ENCODE data around the gene MFAP1.

DNA sequence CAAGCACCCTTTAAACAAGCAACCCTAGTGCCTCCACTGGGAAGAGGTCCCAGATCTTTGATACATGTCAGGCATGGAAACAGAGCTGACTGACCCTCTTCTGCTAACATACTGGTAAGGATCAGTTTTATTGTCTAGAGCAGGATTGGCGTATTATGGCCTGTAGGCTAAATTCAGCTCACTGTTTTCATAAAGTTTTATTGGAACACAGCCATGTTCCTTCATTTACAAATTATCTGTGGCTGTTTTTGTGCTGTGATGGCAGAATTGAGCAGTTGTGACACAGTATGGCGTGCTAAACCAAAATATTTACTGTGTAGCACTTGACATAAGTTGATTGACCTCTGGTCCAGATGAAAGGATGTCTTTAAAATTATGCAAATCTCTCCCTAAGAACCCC lies 47.3 kb upstream of the MFAP1 start:
- no peak for TF ChIP-seq EZH2 (IDR thresholded peaks at IDR 0.05)
- no peak for TF ChIP-seq POLR2AphosphoS5 (IDR thresholded peaks at IDR 0.05; ENCODE audit: borderline replicate concordance, low read depth, low read length)

All from SK-N-MC (cell line).